COLO668 (cell line): ENCODE data around the gene DST.

Experiments used
- DNase-seq: peaks from one replicate; lab custom pipeline; 2025; ENCODE audit not compliant: unreplicated experiment; lab: John Stamatoyannopoulos, UW

DST gene

DNA sequence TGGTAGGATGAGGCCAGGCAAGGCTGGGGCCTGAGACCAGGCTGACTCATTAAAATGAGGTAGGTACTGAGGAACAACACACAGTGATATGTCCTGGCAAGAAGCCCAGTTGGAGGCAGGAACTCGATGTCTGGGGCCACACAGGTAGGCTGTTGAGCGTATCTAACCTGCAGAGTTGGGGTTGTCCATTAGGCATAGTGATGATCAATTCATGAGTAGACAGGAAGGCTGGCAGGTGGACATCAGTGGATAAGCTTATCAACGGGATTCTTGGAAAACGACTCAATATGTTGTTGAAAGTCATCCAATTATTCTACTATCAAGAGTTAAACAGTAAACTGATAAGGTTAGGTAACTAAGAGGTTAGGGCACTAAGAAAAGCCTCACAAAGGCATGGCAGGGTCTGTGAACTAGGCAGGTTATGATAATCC is 202.1 kb downstream of the DST start:
- no peak for DNase-seq

DNA sequence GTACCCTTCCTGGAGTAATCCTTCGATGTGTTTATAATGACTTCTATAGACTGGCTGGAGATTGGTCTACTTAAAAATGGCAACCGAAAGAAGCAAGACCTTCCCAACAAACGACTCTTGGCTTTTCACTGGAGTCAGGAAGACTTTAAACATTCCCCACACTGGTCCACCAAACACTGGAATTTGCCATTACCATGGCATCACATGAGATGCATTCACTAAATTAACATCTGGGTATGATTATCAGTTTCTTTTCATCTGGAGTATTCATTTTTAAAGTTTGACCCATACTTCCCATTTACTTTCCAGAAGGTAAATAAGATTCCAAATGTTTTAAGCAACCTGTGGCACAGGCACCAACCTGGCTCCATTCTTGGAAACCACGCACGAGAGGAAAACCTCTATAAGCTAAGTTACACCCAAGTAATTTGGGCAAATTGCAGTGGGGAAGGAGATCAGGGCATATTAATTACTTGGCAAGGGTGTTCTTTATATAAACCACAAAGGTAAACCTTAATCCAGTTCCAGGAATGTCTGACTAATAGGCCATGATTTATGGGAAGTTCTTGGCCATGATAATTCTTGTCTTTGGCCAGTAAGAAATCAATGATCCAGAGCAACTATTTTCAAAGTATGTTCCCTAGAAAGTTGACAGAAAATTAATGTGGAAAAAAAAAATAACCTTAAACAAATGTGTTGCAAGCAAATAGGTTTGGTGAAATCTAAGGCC is 205.4 kb downstream of the DST start:
- DNase-seq = no peak

DNA sequence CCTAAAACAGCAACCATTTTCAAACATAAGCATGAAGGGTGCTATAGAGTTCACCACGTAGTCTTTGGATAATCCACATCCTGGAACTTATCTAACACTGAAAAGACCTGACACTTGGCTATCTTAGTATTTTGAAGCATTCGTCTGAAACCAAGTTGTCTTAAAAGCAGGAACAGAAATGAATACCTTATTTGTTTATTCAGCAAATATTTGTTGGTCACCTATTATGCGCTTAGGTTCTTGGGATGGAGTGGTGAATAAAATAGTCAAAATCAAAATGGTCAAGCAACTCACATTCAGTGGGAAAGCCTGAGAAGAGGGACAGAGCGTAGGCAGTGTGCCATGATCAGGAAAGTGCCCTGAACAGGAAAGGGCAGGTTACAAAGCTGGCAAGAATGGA is 206.9 kb downstream of the DST start:
- DNase-seq = no peak

DNA sequence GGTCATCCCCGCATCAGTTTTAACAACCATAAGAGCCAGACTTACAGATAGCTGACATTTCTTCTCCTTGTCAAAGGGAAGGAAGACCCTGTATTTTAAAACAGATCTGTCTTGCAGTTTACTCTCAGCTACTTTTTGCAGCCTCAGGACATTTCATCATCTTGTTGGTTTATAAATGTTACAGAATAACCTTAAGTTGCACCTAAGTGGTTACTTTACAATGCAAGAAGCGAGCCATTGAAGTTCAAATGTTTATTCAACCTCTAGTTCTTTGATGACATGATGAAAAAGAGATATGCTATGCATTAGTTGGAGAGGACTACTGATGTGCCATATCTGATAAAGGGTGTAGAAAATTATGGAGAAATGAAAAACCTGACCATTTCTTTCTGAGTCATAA is 207.4 kb downstream of the DST start:
- DNase-seq = no peak

DNA sequence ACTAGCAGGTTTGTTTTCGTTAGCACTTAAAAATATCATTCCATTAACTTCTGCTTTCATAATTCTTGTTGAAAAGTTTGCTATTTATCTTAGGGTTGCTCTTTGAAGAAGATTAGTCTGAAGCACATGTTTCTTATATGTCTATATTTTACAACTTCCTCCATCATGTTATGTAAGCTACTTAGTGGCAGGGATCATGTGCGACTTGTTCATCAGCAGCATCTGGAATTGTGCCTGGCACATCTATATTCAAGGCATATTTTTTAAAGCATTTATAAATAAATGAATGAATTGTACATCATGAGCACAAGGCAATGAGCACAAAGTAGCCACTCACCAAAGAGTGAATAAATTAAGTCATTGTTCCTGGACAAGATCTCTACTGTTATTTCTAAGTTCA is 208.1 kb downstream of the DST start:
- DNase-seq = no peak

DNA sequence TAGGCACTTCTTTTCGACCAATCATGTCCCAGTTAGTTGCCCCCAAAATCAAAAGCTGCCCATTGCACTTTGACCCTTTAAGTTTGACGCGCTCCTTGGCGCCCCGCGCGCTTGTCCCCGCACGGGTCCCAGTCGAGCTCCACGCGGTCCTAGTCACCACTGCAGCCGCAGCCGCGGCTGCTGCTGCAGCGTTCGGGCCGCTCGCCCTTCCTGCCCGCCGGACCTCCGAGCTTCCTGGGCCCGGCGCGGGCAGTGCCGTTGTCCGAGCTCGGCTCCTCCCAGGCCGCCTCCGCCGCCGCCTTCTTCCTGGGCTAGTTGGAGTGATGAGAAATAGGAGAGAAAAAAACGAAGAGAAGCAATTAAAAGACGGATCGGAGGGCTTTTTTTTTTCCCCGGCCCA is 209.6 kb downstream of the DST start:
- no peak for DNase-seq

DNA sequence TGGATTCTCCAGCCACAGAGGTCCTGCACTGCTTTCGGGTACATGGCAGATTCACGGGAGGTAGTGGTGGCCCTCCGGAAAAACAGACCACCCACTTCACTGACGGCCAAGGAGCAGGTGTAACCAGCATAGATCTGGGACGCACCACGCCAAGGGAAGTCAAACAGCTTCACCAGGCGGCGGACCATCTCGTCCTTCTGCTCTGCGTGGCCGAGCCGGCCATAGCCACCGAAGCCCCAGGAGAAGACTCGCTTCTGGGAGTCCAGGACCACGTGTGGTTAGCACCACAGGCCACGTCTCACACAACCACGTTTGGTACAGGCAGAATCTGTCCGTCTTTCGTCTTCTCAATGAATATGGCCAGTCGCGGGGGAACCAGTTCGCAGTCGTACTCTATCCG is 210.5 kb downstream of the DST start:
- no peak for DNase-seq

DNA sequence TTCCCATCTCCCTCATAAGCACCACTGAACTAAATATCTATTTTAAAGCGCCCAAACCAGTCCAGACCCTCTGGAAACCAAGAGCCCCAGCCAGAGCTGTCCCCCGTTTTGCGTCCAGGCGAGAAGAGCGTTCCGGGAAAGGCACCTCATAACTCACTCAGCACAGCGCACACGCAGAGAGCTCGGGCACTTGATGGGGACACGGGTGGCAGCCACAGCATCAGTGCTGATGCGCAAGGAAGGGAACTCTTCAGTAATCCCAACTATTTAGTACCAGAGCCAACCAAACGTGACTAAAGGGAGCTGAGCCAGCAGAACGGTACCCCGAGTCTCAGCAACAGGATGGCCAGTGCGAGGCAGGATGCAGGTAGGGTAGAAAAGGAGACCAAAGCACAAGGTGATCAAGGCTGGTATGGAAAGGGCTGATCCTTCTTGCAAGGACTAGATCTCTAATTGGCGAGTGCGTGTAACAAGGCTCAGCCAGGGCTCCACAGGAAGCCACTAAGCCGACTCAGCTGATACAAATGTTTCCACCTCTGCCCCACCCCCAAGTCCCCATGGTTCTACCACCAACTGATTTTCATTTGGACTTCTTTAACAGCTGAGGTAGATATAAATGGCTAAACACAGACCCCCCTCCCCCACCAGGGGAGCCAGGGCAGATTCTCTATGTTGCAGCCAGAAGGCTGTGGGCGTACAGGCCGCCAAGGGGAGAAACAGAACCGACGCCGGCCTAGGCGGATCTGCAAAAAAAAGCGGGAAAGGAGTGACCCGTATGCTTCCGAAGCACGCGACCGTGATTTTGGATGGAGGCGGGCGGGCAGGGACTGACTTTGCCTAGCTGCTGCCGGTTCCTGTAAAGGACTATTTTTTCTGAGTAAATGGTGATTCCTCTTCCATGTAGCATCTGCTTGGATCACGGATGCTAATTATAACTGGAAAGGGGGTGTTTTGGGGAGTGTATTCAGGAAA is 211.8 kb downstream of the DST start:
- no peak for DNase-seq

DNA sequence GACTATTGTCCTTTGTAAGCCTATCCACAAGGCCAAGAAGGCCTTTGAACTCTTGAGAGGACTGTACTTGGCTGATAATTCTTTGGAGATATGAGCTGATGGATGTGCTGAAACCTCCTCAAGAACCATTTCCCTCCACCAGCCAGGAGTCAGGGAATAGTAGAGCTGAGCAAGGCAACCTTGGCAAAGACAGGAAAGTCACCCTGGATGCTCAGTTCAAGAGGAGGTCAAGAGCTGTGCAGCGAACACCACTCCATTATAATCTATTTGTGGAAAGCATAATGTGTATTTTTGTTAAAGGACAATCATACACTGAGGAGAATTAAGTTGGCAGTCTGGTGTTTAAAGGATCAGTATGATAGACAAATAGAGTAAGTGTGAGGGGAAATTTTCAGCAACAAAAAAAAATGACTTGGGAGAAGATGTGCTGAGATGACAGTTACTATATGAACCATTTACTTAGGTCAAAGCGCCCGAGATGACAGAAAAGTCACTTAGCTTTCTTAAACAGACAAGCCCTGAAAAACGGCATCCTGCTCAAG is 218.1 kb downstream of the DST start:
- no peak for DNase-seq

DNA sequence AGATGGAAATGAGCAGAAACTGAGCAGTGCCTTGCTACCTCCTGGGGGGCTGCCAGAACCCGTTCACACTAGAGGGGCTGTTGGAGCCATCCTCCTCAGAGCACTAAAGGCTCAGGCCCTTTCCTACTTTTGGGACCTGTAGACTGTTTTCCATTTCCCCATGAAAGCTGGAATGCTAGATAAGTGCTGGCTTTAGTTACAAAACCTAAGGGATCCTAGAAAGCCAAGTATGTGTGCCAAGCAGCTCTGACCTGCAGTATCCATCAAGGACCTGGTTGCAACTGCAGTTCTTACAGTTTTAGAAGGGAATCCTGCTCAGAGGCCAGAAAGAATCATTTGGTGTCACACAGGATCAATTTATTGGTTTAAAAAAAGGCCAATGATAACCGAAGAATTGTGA is 218.6 kb downstream of the DST start:
- DNase-seq = no peak

DNA sequence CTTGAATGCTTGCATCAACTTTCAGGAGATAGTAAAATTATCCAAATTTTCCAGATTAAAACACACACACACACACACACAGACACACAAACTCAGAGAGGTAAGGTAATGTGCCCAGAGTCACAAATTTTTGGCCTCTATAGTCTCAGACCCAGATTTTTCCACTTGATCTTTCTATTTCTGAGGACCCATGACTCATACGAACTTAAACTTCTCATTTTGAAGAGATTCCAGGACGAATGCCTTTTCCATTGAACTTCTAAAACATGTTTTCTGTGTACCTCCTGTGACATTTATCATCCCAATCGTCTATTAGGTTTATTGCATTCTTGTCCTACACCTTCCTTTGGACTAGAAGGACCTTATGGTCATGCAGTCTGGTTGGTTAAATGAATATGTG is 222.4 kb downstream of the DST start:
- DNase-seq = no peak

DNA sequence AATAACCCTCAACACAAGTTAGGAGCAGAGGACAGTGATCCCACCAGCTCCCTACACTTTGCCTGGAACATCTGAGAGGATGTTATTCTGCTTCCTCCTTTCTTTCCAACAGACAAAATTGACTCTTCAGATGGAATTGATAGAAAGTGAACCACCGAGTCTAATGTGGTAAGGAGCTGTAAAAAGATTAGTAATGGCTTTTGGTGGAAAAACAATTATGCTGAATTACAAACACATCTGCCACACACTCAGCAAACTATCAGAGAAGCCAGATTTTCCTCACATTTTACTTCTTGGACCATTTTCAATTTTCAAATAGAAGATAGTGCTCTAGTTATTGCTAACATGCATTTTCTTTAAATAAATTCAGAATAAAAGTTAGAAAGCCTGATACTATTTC is 223.5 kb downstream of the DST start:
- no peak for DNase-seq

DNA sequence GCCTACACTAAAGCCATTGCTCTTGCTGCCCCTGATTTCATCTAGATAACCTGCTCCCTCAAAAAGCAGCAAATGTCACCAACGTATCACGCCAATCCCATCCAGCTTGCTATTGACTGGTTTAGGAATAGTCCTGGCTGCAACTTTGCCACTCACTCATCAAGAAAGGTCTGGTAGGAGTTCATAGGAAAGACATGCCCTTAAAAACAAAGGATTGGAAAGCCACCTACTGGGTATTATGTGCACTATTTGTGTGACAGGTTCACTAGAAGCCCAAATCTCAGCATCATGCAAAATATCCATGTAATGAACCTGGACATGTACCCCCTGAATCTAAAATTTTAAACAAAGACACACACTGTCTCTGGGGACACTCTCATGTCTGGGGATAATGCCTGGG is 224.9 kb downstream of the DST start:
- no peak for DNase-seq

DNA sequence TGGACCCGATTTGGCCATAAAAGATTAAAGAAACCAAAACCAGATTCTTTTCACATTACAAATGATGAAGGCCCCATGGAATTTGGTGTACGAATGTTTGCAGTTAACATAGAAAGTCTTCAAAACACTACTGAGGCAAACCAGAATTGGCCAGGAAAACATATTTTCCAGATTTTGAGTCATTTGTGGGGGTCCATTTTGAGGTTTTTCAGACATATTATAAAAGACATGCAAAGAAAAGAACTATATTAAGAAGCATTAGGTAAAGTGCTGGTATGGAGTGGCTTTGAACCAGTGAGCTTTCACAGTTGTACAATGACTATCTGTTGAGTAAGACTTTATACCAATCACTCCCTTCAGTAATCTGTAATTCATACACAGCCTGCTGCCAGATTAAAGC is 226.4 kb downstream of the DST start:
- no peak for DNase-seq

DNA sequence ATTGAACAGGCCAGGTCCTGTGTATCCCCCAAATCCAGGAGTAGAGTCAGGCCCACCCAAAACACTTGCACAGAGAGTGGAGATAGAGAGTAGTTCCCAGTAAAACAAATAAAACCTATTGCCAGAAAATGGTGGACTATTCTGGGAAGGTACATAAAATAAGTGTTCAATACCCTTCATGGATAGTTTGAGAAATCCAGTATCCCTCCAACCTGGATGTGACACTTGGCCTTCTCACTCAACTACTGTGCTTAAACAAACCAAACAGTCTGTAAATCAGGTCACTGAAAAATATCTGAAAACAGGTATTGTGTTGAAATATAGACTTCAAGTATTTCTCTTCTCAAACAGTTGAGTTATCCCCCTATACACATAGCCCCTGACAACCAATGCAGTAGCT is 233.7 kb downstream of the DST start:
- no peak for DNase-seq
